ENCODE measurements around the gene TBCD. TPM values are rescaled to one million over a fixed set of nuclear protein-coding genes. Genes with fewer than 3 reads are reported as not detected.

Gene TBCD
- total and polyA plus RNA-seq, 12 donors, result 41.3 to 107 (median 52.4) TPM

DNA sequence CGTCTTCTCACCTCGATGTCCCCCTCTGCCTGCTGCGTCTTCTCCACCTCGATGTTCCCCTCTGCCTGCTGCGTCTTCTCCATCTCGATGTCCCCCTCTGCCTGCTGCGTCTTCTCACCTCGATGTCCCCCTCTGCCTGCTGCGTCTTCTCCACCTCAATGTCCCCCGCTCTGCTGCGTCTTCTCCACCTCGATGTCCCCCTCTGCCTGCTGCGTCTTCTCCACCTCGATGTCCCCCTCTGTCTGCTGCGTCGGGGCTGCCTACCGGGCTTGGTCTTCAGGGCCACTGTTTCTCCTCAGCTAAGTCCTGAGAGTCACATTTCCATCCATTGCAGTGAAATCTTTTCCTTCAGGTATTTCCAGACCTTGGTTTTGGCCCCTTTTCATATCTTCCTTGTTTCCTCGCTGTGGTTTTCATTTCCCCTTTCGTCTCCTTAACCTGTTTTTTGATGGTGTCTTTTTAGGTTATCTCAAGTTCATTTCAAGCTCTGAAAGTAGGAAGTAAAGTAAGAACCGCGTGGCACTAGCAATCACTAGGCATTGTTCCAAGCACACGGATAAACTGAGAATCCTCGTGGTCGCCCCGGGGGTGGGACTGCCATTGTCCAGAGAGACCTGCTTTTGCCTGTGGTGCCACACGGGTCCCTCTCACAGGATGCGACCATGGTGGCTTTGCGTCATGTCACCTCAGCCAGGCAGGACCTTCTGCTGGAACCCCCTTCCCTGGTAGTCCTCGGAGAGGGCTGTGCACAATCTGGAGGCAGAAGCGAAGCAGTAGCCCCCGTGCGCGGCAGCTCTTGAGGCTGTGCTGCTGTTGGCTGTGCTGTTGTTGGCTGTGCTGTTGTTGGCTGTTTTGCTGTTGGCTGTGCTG lies 97.4 kb downstream of the TBCD start:
- ATAC-seq, result no peak
- no peak overlapping the region for H3K4me3 ChIP-seq
- no peaks in the 10 kb centered on the region for H3K9me3 ChIP-seq
- TF ChIP-seq, protein P1, sequence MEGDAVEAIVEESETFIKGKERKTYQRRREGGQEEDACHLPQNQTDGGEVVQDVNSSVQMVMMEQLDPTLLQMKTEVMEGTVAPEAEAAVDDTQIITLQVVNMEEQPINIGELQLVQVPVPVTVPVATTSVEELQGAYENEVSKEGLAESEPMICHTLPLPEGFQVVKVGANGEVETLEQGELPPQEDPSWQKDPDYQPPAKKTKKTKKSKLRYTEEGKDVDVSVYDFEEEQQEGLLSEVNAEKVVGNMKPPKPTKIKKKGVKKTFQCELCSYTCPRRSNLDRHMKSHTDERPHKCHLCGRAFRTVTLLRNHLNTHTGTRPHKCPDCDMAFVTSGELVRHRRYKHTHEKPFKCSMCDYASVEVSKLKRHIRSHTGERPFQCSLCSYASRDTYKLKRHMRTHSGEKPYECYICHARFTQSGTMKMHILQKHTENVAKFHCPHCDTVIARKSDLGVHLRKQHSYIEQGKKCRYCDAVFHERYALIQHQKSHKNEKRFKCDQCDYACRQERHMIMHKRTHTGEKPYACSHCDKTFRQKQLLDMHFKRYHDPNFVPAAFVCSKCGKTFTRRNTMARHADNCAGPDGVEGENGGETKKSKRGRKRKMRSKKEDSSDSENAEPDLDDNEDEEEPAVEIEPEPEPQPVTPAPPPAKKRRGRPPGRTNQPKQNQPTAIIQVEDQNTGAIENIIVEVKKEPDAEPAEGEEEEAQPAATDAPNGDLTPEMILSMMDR (IDR thresholded peaks at IDR 0.05), result no peak
- WGBS, 2 donors, result 83 to 84% methylated on average over 33 of the region's 33 CpGs
- intact Hi-C loops (cut with DNase I), result loop anchor here in 2 of 10 donors (5.0 to 10.0 kb wide), 2 partner anchors 65 to 67 kb away; no protein-coding TSS in a partner anchor
- peaks cover 0 to 5% (median 0%) of the 10 kb centered on the region in 9 donors for H3K36me3 ChIP-seq
- no peaks in the 10 kb centered on the region for H3K27me3 ChIP-seq
- no peak overlapping the region for H3K27ac ChIP-seq
- no peak for DNase-seq
- H3K4me1 ChIP-seq, result peaks cover 0 to 32% (median 12%) of the 10 kb centered on the region in 9 donors

DNA sequence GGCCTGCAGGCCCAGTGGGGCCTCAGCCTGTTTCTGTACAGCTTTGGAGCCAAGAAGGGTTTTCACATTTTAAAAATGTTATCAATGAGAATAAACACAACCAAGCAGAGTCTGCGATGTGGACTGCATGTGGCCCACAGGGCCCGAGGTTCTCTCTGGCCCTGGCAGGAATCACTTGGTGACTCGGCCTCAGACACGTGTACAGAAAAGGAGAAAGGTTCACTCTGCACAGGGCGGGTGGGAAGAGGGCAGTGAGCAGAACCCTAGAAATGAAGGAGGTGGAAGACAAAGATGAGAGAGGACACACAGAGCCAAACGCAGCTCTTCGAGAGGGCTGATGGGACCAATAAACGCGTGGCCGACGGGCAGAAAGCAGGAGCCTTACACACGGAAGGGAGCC lies 99.5 kb downstream of the TBCD start:
- TF ChIP-seq, protein P1 (IDR thresholded peaks at IDR 0.05), result no peak
- Histone ChIP-seq H3K27ac (no peak overlapping the region), H3K27me3 (no peaks in the 10 kb centered on the region), H3K4me3 (no peak overlapping the region), H3K4me1 (peaks cover 0 to 17% (median 10%) of the 10 kb centered on the region in 9 donors), H3K36me3 (peaks cover 0 to 16% (median 0%) of the 10 kb centered on the region in 9 donors), H3K9me3 (no peaks in the 10 kb centered on the region)
- intact Hi-C loops (cut with DNase I), result loop anchor here in 1 of 10 donors (2.0 kb wide), 1 partner anchor 25 kb away; no protein-coding TSS in a partner anchor
- no peak for ATAC-seq
- 85 to 86% methylated on average over 12 of the region's 12 CpGs for WGBS, 2 donors
- no peak for DNase-seq

DNA sequence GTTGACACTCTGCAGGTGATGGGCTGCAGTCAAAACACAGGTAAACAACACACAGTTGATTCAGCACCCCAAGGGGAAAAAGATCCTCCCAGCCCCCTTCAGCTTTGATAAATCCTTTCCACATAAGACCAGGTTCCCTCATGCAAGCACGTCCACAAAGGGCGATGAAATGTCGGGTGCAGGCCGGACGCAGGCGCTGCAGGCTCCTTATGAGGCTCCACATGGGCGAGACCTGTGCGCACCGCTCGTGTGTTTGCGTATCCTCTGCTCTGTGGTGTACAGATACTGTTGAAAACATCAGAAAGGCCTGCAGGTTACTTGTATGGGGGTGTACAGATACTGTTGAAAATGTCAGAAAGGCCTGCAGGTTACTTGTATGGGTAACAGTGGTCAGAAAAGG lies 102.4 kb downstream of the TBCD start:
- Histone ChIP-seq H3K4me1 (peaks cover 0 to 16% (median 5%) of the 10 kb centered on the region in 9 donors), H3K36me3 (peaks cover 0 to 20% (median 0%) of the 10 kb centered on the region in 9 donors), H3K4me3 (no peak overlapping the region), H3K27ac (no peak overlapping the region), H3K27me3 (no peaks in the 10 kb centered on the region), H3K9me3 (no peaks in the 10 kb centered on the region)
- DNase-seq, result no peak
- intact Hi-C loops (cut with DNase I), result no loop called here
- WGBS, 2 donors, result 96 to 97% methylated on average over 11 of the region's 11 CpGs
- TF ChIP-seq, protein P1 (IDR thresholded peaks at IDR 0.05), result no peak
- ATAC-seq, result no peak

DNA sequence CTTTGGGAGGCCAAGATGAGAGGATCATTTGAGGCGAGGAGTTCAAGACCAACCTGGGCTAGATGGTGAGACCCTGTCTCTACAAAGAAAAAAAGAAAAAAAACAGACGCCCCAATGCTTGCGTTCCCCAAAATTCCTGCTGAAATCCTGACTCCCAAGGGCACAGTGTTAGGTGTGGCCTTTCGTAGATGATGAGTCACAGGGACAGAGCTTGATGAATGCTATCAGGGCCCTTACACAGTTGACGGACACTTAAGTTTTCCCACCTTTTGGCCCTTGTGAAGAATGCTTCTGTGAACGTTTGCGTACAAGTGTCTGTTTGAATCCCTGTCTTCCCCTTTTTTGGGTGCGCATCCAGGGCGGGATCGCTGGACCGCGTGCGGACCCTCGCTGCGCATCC lies 104.5 kb downstream of the TBCD start:
- no peaks in the 10 kb centered on the region for H3K9me3 ChIP-seq
- TF ChIP-seq, protein P1 (IDR thresholded peaks at IDR 0.05), result no peak
- ATAC-seq (no peak), DNase-seq (no peak)
- no peaks in the 10 kb centered on the region for H3K27me3 ChIP-seq
- no peak overlapping the region for H3K4me3 ChIP-seq
- intact Hi-C loops (cut with DNase I), result no loop called here
- peaks cover 0 to 20% (median 0%) of the 10 kb centered on the region in 9 donors for H3K36me3 ChIP-seq
- H3K4me1 ChIP-seq, result peaks cover 0 to 31% (median 12%) of the 10 kb centered on the region in 9 donors
- H3K27ac ChIP-seq, result no peak overlapping the region
- 89 to 91% methylated on average over 12 to 15 of the region's 15 CpGs for WGBS, 2 donors
